NCI-H1930 (cell line): ENCODE results near the gene FAM149B1.
"Not testable (repeated sequence)": the region's sequence is repeated elsewhere in the genome, so short reads cannot be mapped to it uniquely, and the experiment has no call there.

Source experiments
- DNase-seq, 2 experiments: peaks; one replicate each; lab custom pipeline; 2025; lab: John Stamatoyannopoulos, UW

The FAM149B1 gene

DNA sequence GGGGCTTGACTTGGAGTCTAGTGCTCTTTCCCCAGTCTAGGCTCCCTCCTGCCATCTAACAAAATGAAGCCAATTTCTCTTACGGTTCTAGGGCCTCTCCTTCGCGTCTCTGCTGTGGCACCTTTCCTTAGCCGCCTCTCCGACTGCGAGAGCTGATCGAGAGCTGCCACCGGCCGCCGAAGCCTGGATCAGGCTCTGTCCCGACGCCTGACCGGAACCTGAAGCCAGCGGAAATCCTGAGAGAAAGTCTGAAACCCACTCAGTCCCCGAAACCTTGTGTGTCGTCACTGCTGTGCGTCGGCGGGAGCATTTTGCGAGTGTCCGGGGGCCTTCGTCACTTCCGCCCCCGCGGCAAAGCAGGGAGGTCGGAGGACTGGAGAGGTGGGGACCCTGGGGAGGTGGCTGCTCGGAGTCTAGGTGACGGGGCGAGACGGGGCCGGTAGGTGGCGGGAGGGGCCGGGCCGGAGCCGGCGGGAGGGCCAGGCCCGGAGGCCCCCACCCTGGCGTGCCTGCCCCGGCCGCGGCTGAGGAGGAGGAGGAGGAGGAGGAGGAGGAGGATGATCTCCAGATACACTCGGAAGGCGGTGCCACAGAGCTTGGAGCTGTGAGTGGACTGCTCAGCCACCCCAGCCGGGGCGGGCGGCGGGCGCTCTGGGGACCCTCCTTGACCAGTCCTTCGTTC is at the start of gene FAM149B1, which contains the start of gene ECD:
TSS of gene FAM149B1 (plus strand) at position 337 of the 682 bp plus-strand sequence. CDS start at position 558, 221 bp downstream.
TSS of gene ECD (minus strand) at position 226 of the 682 bp plus-strand sequence. CDS start 4,071 bp downstream, outside the sequence.
- DNase-seq = peak; percentile 85 to 87

GRCh38 chr10:73119457-73119856 is 48.5 kb upstream of the FAM149B1 start:
- DNase-seq = no peak

GRCh38 chr10:73119952-73120351 is 48.0 kb upstream of the FAM149B1 start:
- no peak for DNase-seq

DNA sequence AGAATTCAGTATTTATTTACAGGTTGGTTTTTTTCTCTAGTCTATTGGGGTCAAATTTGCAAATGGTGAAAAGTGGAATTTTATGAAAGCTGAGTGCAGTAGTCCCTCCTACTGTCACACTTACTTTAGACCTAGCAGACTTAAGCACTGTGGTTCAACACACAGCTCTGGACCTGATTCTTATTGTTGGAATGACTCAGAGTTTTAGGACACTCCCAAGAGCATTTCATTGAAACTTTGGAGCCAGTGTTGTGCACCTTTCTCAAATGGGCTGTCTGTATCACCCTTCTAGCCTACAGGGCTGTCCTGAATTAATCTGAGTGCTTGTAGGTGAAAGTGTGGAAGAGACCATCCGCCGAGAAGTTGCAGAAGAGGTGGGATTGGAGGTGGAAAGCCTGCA is 41.6 kb upstream of the FAM149B1 start:
- DNase-seq = no peak

- DNase-seq = peak in 1 of 2 experiments; percentile 13
Observed at GRCh38 chr10:73131301-73131700, 36.6 kb upstream of the FAM149B1 start.

DNA sequence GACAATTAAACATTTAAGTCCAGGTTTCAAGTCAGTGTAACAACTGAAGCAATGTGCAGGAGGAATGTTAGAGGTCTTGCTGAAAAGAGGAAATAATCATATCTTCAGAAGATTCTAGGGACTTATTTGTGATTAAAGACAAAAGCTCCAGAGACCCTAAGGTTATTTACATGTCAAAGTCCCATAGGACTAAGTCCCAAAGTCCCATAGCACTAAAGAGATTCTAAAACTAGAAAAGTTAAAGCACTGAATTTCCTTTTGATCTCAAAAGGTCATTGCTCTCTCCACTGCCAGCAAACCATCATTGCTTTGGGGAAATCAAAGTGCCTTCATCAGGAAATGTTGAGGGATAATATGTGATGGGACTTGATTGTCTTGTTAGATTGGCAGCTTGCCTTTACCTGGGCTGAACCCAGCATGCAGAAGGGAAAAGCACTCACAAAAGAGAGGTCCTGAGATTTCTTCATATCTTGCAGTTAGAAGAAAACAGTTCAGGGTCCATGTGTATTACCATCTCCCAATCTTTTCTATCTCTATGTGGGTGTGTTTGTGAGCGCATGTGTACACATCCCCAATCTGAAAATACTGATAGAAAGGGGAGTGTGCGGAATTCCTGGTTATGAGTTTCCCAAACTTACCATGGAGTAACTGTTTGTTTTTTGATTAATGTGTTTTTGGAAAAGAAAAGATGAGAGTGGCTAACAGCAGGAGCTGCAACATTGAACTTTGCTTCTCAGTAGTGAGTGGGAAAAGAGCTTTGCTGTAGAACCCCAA is 35.8 kb upstream of the FAM149B1 start:
- no peak for DNase-seq

- no peak for DNase-seq
Observed at GRCh38 chr10:73134727-73135126, 33.2 kb upstream of the FAM149B1 start.

- no peak for DNase-seq
Observed at GRCh38 chr10:73136627-73137026, 31.3 kb upstream of the FAM149B1 start.

DNA sequence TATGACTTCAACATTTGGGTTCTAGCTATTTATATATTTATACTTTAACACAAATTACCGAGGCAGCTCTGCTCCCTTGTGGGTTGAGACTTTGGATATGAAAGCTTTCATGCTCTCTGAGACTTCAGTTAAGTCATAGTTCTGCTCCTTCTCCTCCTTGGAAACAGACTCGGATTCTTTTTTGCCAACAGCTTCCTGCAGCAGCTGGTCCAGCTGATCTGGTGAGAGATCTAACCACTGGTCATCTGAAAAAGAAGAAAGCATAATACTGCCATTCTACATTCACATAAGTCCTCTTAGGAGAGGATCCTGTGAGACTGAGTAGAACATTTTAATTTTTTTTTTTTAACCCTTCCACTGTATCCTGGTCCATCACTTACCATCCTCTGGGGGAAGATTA is 28.7 kb upstream of the FAM149B1 start:
- no peak for DNase-seq

DNA sequence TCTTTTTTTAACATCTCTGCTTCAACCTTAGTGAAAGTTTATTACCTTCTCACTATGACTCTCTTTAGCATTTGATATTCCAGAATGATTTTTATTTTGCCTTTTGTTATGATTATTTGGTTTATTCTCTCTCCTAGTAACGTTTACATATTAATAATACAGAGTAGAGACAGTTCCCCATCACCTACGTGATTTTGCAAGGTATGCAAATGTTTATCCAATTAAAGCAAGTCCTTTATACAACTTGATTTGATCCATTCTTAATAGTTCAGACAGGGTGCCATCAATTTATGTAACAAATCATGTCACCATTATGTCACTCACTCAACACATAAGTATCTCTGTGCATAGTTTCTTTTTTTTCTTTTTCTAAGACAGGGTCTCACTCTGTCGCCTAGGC is 26.3 kb upstream of the FAM149B1 start:
- DNase-seq = no peak

DNA sequence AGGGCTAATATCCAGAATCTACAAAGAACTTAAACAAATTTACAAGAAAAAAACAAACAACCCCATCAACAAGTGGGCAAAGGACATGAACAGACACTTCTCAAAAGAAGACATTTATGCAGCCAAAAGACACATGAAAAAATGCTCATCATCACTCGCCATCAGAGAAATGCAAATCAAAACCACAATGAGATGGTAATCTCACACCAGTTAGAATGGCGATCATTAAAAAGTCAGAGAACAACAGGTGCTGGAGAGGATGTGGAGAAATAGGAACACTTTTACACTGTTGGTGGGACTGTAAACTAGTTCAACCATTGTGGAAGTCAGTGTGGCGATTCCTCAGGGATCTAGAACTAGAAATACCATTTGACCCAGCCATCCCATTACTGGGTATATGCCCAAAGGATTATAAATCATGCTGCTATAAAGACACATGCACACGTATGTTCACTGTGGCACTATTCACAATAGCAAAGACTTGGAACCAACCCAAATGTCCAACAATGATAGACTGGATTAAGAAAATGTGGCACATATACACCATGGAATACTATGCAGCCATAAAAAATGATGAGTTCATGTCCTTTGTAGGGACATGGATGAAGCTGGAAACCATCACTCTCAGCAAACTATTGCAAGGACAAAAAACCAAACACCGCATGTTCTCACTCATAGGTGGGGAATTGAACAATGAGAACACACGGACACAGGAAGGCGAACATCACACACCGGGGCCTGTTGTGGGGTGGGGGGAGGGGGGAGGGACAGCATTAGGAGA is 17.1 kb upstream of the FAM149B1 start:
- DNase-seq = not testable (repeated sequence)

- DNase-seq = no peak
Observed at GRCh38 chr10:73152009-73152408, 15.9 kb upstream of the FAM149B1 start.

- DNase-seq = no peak
Observed at GRCh38 chr10:73156054-73156453, 11.9 kb upstream of the FAM149B1 start.

- DNase-seq = peak in 1 of 2 experiments; percentile 1
Observed at GRCh38 chr10:73159038-73159648, 8.8 kb upstream of the FAM149B1 start.

DNA sequence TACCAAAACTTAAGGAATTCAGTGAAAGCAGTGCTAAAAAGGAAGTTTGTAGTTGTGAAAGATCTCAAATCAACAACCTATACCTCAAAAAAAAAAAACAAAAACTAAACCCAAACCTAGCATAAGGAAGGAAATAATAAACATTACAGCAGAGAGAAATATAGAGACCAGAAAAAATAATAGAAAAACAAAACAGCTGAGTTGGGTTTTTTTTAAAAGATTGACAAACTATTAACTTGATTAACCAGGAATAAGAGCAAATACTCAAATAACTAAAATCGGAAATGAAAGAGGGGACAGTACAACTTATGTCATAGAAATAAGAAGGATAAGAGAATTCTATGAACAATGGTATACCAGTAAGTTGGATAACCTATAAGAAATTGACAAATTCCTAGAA is 6.8 kb upstream of the FAM149B1 start:
- DNase-seq = no peak

DNA sequence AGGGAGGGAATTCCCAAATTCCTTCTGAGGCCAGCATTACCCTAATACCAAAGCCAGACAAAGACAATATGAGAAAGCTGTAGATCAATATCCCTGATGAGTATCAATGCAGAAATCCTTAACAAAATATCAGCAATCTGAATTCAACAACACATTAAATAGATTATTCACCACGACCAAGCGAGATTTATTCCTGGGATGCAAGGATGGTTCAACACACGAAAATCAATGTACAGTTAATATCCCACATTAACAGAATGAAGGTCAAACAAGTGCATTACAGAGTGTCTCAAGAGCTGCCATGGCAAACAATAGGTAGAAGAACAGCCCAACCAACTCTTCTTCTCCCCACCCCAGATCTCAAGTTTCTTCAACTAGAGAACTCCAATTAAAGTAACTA is 6.3 kb upstream of the FAM149B1 start:
- DNase-seq = no peak

GRCh38 chr10:73163096-73163495 is 4.8 kb upstream of the FAM149B1 start:
- DNase-seq = no peak

DNA sequence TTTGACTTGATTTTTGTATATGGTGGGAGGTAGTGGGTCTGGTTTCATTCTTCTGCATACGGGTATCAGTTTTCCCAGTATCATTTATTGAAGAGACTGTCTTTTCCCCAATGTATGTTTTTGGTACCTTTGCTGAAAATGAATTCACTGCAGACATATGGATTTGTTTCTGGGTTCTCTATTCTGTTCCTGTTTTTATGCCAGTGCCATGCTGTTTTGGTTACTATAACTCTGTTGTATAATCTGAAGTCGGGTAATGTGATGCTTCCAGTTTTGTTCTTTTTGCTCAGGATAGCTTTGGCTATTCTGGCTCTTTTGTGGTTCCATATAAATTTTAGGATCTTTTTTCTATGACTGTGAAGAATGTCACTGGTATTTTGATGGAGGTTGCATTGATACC is 947 bp upstream of the FAM149B1 start:
- DNase-seq = no peak

- DNase-seq = no peak
Observed at GRCh38 chr10:73167458-73167782, 499 bp upstream of the FAM149B1 start.

- DNase-seq = peak in 1 of 2 experiments; percentile 19
Observed at GRCh38 chr10:73168465-73168803, 515 bp downstream of the FAM149B1 start.

- no peak for DNase-seq
Observed at GRCh38 chr10:73169320-73169719, 1.4 kb downstream of the FAM149B1 start.

- DNase-seq = no peak
Observed at GRCh38 chr10:73172867-73173266, 4.9 kb downstream of the FAM149B1 start.
